CD4-positive, alpha-beta T cell (primary cell): Measurements from ENCODE around the gene PIK3R2. TPM values are rescaled to one million over a fixed set of nuclear protein-coding genes. Genes with fewer than 3 reads are reported as not detected.

Experiments
- ATAC-seq: fragments of 200-7000 bp; cut with Tn5 transposase; one replicate; pipeline ENCODE4 v1.10.0; 2022; ENCODE audit warnings: mild to moderate bottlenecking; ENCODE audit not compliant: poor library complexity
- CTCF ChIA-PET: fragments of 350-600 bp; sonication (Branson Sonifier 250); formaldehyde crosslinking; loops from one replicate; lab custom pipeline; 2021; ENCODE audit warnings: antibody characterized with exemption, inconsistent platforms; lab: Charles Lee
- POLR2A ChIA-PET: fragments of 350-600 bp; sonication (Branson Sonifier 250); formaldehyde crosslinking; loops from one replicate; lab custom pipeline; 2021; ENCODE audit warnings: antibody characterized with exemption, inconsistent platforms; lab: Charles Lee
- DNase-seq, 14 experiments: peaks; one replicate each; pipeline ENCODE4 v3.0.0-alpha.2; 2013 to 2020; ENCODE audit warnings: mixed read lengths in 2 of 14
- H3K27ac ChIP-seq, 2 donors: one replicate each; pipeline versions ENCODE4 v1.5.1 to v1.7.0; 2013; ENCODE audit warnings: low read length in 2 of 2, low read depth in 1 of 2, mild to moderate bottlenecking in 1 of 2
- H3K27me3 ChIP-seq, 2 experiments: 1 replicate in 1 of 2; 2 replicates in 1 of 2; pipeline versions ENCODE4 v1.6.1 to v1.7.0; 2013; ENCODE audit warnings: low read length in 2 of 2, control low read depth in 1 of 2, mild to moderate bottlenecking in 1 of 2, moderate library complexity in 1 of 2; ENCODE audit not compliant: insufficient read depth in 2 of 2, control insufficient read depth in 1 of 2
- H3K36me3 ChIP-seq: one replicate; pipeline ENCODE4 v1.6.1; 2013; ENCODE audit warnings: low read length, control low read depth; ENCODE audit not compliant: insufficient read depth
- H3K4me1 ChIP-seq: one replicate; pipeline ENCODE4 v1.6.1; 2013; ENCODE audit warnings: low read length, control low read depth; ENCODE audit not compliant: insufficient read depth
- H3K4me3 ChIP-seq: one replicate; pipeline ENCODE4 v1.5.1; 2013; ENCODE audit warnings: mild to moderate bottlenecking, low read length, moderate library complexity
- H3K9me3 ChIP-seq, 2 experiments: 1 replicate in 1 of 2; 2 replicates in 1 of 2; pipeline versions ENCODE4 v1.6.1 to v1.7.0; 2013; ENCODE audit warnings: low read length in 2 of 2, mild to moderate bottlenecking in 2 of 2, control low read depth in 1 of 2, moderate library complexity in 1 of 2; ENCODE audit not compliant: control insufficient read depth in 1 of 2, insufficient read depth in 1 of 2
- H3K27ac Mint-ChIP-seq: one replicate; pipeline ENCODE4 v1.8.0; 2020; ENCODE audit warnings: mixed read lengths
- H3K27me3 Mint-ChIP-seq: one replicate; pipeline ENCODE4 v1.8.0; 2021; ENCODE audit warnings: mixed read lengths
- H3K36me3 Mint-ChIP-seq: one replicate; pipeline ENCODE4 v1.8.0; 2021; ENCODE audit warnings: low read depth, mixed read lengths
- H3K4me1 Mint-ChIP-seq: one replicate; pipeline ENCODE4 v1.8.0; 2021; ENCODE audit warnings: low read depth, mixed read lengths
- H3K4me3 Mint-ChIP-seq: one replicate; pipeline ENCODE4 v1.8.0; 2020; ENCODE audit warnings: mild to moderate bottlenecking, mixed read lengths
- H3K9me3 Mint-ChIP-seq: one replicate; pipeline ENCODE4 v1.8.0; 2020; ENCODE audit warnings: mixed read lengths
- intact Hi-C, 2 experiments: fragments of 100-400 bp; cut with DNase I in 1 of 2; cut with micrococcal nuclease in 1 of 2; formaldehyde crosslinking; loops; one replicate each; pipeline versions ENCODE4 v1.15.1 to v1.9.0; 2023 to 2025; cut with DNase I, micrococcal nuclease
- total RNA-seq, 174 experiments: library from RNA in 2 of 174; stranded (reverse) in 2 of 174; gene quantifications; one replicate each; pipeline ENCODE4 v1.2.3 and lab custom pipeline; 2021 to 2026
- TF ChIP-seq, protein P1 (sequence below): fragments of 200-600 bp; IDR thresholded peaks from one replicate; pipeline ENCODE4 v1.8.0; 2022; ENCODE audit warnings: antibody characterized with exemption, mild to moderate bottlenecking

PIK3R2 gene
- total RNA-seq, 2 experiments from 2014 or later: 4.6 to 5.6 TPM

DNA sequence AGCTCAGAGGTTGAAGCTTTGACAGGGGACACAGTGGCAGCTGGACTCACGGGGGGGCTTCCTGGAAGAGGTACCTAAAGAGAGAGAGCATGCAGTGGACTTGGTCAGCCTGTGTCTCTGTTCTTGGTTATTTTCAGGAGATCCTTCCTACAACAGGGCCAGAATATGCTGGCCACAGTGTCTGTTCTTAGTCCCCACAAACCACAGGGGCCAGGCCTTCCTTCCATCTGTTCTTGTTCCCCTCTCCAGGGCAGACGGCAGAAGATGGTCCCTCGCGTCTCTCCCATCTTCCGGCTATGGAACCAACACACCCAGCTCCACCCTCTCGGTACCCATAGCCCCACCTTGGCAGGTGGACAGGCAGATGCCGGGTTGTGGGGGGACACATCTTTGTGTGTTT lies 30.5 kb upstream of the PIK3R2 start:
- Mint-ChIP-seq H3K27me3 (no peaks in the 10 kb centered on the region), H3K9me3 (no peaks in the 10 kb centered on the region), H3K4me3 (no peak overlapping the region), H3K36me3 (peaks cover 50% of the 10 kb centered on the region), H3K27ac (no peak overlapping the region), H3K4me1 (peaks cover 23% of the 10 kb centered on the region)
- intact Hi-C loops: no loop called here
- Histone ChIP-seq H3K9me3 (no peaks in the 10 kb centered on the region), H3K4me1 (peaks cover 41% of the 10 kb centered on the region), H3K36me3 (peaks cover 51% of the 10 kb centered on the region), H3K27me3 (no peaks in the 10 kb centered on the region), H3K4me3 (no peak overlapping the region), H3K27ac (peak overlapping the region in 1 of 2 donors; percentile 8)
- ATAC-seq (no peak), DNase-seq (peak in 1 of 14 experiments; percentile 18)
- CTCF ChIA-PET: no interaction called here
- POLR2A ChIA-PET: interaction anchor here (2.6 kb wide), 1 partner anchor 29 kb away, joined by 9 read pairs; the partner anchor contains the start of gene PIK3R2
- TF ChIP-seq, protein P1, sequence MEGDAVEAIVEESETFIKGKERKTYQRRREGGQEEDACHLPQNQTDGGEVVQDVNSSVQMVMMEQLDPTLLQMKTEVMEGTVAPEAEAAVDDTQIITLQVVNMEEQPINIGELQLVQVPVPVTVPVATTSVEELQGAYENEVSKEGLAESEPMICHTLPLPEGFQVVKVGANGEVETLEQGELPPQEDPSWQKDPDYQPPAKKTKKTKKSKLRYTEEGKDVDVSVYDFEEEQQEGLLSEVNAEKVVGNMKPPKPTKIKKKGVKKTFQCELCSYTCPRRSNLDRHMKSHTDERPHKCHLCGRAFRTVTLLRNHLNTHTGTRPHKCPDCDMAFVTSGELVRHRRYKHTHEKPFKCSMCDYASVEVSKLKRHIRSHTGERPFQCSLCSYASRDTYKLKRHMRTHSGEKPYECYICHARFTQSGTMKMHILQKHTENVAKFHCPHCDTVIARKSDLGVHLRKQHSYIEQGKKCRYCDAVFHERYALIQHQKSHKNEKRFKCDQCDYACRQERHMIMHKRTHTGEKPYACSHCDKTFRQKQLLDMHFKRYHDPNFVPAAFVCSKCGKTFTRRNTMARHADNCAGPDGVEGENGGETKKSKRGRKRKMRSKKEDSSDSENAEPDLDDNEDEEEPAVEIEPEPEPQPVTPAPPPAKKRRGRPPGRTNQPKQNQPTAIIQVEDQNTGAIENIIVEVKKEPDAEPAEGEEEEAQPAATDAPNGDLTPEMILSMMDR: no peak

DNA sequence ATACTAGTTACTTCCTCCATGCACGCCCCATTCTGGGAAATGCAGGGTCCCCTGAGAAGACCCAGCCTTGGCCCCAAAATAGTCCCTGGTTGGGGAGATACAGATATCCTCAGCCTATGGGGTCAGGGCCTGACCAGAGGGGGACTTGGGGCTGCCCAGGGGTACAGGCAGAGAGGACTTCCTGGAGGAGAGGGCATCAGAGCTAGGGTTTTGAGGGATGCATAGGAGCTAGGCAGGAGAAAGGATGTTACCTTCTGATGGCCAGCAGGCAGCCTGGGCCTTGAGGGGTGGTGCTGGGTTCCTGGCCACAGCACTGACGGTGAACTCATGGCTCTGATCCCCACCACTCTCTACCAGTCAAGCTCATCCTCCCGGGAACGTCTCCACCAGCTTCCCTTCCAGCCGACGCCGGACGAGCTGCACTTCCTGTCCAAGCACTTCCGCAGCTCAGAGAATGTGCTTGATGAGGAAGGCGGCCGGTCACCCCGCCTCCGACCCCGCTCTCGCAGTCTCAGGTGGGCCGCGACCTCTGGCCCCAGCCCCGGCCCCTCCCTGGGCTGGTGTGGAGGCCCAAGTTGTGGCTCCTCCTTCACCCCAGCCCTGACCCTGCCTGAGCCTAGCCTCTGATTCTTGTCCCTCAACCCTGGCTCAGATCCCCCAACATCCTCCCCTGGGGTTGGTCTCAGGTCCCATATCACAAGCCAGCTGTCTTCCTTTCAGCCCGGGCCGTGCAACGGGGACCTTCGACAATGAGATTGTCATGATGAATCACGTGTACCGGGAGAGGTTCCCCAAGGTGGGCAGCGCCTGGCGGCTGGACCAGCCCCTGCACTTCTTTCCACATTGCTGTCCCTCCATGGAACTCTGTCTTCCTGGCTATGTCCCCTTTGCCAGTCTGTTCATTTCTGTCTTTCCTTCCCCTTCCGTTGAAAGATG lies 29.8 kb upstream of the PIK3R2 start:
- H3K27ac ChIP-seq: peak overlapping the region in 1 of 2 donors; percentile 52
- POLR2A ChIA-PET: interaction anchor here (2.6 kb wide), 1 partner anchor 29 kb away, joined by 9 read pairs; the partner anchor contains the start of gene PIK3R2

DNA sequence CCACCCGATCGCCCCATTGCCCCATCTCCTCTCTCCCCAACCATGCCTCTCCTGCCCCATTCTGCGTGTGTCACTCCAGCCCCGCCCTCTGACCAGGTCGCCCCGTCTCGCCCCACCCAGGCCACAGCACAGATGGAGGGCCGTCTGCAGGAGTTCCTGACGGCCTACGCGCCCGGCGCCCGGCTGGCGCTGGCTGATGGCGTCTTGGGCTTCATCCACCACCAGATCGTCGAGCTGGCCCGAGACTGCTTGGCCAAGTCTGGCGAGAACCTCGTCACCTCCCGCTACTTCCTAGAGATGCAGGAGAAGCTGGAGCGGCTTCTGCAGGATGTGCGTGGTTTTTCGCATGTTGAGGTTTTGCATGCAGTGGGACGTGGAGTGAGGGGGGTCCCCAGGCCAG lies 29.1 kb upstream of the PIK3R2 start:
- H3K27ac ChIP-seq: no peak overlapping the region
- Mint-ChIP-seq H3K4me3 (no peak overlapping the region), H3K27me3 (no peaks in the 10 kb centered on the region), H3K27ac (no peak overlapping the region), H3K9me3 (no peaks in the 10 kb centered on the region), H3K4me1 (peaks cover 17% of the 10 kb centered on the region), H3K36me3 (peaks cover 61% of the 10 kb centered on the region)
- intact Hi-C loops: no loop called here
- ATAC-seq: no peak
- TF ChIP-seq, protein P1: no peak
- H3K27me3 ChIP-seq: no peaks in the 10 kb centered on the region
- H3K36me3 ChIP-seq: peaks cover 63% of the 10 kb centered on the region
- no peak overlapping the region for H3K4me3 ChIP-seq
- CTCF ChIA-PET: interaction anchor here (1.3 kb wide), 1 partner anchor 28 kb away, joined by 3 read pairs; no protein-coding TSS in a partner anchor
- POLR2A ChIA-PET: no interaction called here
- peak in 1 of 14 experiments; percentile 18 for DNase-seq
- H3K4me1 ChIP-seq: peaks cover 35% of the 10 kb centered on the region
- H3K9me3 ChIP-seq: no peaks in the 10 kb centered on the region

More for the DNA sequence above, 29.8 kb upstream of the PIK3R2 start:
- Histone ChIP-seq H3K9me3 (no peaks in the 10 kb centered on the region), H3K4me3 (no peak overlapping the region), H3K4me1 (peaks cover 42% of the 10 kb centered on the region), H3K36me3 (peaks cover 56% of the 10 kb centered on the region), H3K27me3 (no peaks in the 10 kb centered on the region)
- CTCF ChIA-PET: no interaction called here
- ATAC-seq: no peak
- TF ChIP-seq, protein P1: no peak
- no peaks in the 10 kb centered on the region for H3K27me3 Mint-ChIP-seq
- H3K36me3 Mint-ChIP-seq: peaks cover 54% of the 10 kb centered on the region
- H3K27ac Mint-ChIP-seq: no peak overlapping the region
- no peaks in the 10 kb centered on the region for H3K9me3 Mint-ChIP-seq
- intact Hi-C loops: no loop called here
- DNase-seq: peak in 1 of 14 experiments; percentile 17
- H3K4me1 Mint-ChIP-seq: peaks cover 20% of the 10 kb centered on the region
- H3K4me3 Mint-ChIP-seq: no peak overlapping the region
